HCT116 (cell line): Measurements from ENCODE around the gene NEUROD4. TPM values are rescaled to one million over a fixed set of nuclear protein-coding genes. Genes with fewer than 3 reads are reported as not detected.

Experiments used
- ATAC-seq: fragments of 200-7000 bp; cut with Tn5 transposase; 2 replicates; pipeline ENCODE4 v1.9.1; 2020; ENCODE audit warnings: mild to moderate bottlenecking, moderate library complexity
- BruUV-seq: library from RNA; stranded (reverse); fragments of 400-500 nt; replicated peaks from 2 replicates; lab custom pipeline; 2021; lab: Mats Ljungman, UMichigan
- CTCF ChIA-PET: fragments of 300-600 bp; sonication (Branson Sonifier 250); formaldehyde crosslinking; loops from one replicate; lab custom pipeline; 2021; ENCODE audit warnings: antibody characterized with exemption; lab: Charles Lee
- POLR2A ChIA-PET: fragments of 300-600, 350-600 bp; sonication (Branson Sonifier 250); formaldehyde crosslinking; loops from one replicate; lab custom pipeline; 2021; ENCODE audit warnings: antibody characterized with exemption; lab: Charles Lee
- RAD21 ChIA-PET, 2 experiments: fragments of 300-600 bp; sonication (Branson Sonifier 250); formaldehyde crosslinking; loops; one replicate each; lab custom pipeline; 2023; ENCODE audit warnings: low total read pairs in 2 of 2; ENCODE audit not compliant: uncharacterized antibody in 2 of 2, unreplicated experiment in 2 of 2, low non-redundant PET in 1 of 2; lab: Charles Lee
- DNase-seq: peaks from one replicate; pipeline ENCODE4 v3.0.0-alpha.2; 2010; ENCODE audit warnings: low read depth, low spot score
- H2AFZ ChIP-seq: fragments of 200-600 bp; shearing (Covaris generic), sonication (generic); 2 replicates; pipeline ENCODE4 v1.6.1; 2017; ENCODE audit warnings: low read depth, mixed run types, mixed read lengths, antibody characterized with exemption, low read length; ENCODE audit not compliant: poor library complexity, severe bottlenecking
- H3K27ac ChIP-seq: 2 replicates; pipeline ENCODE4 v1.5.1; 2012; ENCODE audit warnings: low read depth, low read length
- H3K27me3 ChIP-seq: fragments of 200-600 bp; sonication (generic); 2 replicates; pipeline ENCODE4 v1.6.1; 2016; ENCODE audit warnings: mixed run types, low read length, mixed read lengths; ENCODE audit not compliant: insufficient read depth
- H3K36me3 ChIP-seq, 2 experiments: fragments of 200-500 bp in 1 of 2; fragments of 200-600 bp in 1 of 2; sonication (Bioruptor generic) in 1 of 2; sonication (generic) in 1 of 2; 2 replicates each; pipeline versions ENCODE4 v1.5.1 to v1.6.1; 2014 to 2016; ENCODE audit warnings: low read length in 2 of 2, inconsistent platforms in 1 of 2, mixed read lengths in 1 of 2, mixed run types in 1 of 2; ENCODE audit not compliant: insufficient read depth in 2 of 2, control insufficient read depth in 1 of 2
- H3K4me1 ChIP-seq, 2 experiments: fragments of 200-600 bp in 1 of 2; sonication (generic) in 1 of 2; 2 replicates each; pipeline versions ENCODE4 v1.5.1 to v1.6.1; 2012 to 2017; ENCODE audit warnings: low read length in 2 of 2, inconsistent platforms in 1 of 2, mild to moderate bottlenecking in 1 of 2, mixed read lengths in 1 of 2, mixed run types in 1 of 2, moderate library complexity in 1 of 2; ENCODE audit not compliant: insufficient read depth in 2 of 2, control insufficient read depth in 1 of 2
- H3K4me2 ChIP-seq: fragments of 200-600 bp; sonication (generic); 2 replicates; pipeline ENCODE4 v1.6.1; 2017; ENCODE audit warnings: mixed run types, low read length, mixed read lengths
- H3K4me3 ChIP-seq, 2 experiments: fragments of 200-600 bp in 1 of 2; sonication (generic) in 1 of 2; replicated peaks in 1 of 2; 2 replicates each; pipeline ENCODE4 v1.5.1; 2011 to 2016; ENCODE audit warnings: low read length in 2 of 2, control low read depth in 1 of 2, low read depth in 1 of 2, mild to moderate bottlenecking in 1 of 2, mixed read lengths in 1 of 2, mixed run types in 1 of 2
- H3K79me2 ChIP-seq: fragments of 200-600 bp; sonication (generic); 2 replicates; pipeline ENCODE4 v1.6.1; 2017; ENCODE audit warnings: mild to moderate bottlenecking, mixed run types, low read length, moderate library complexity, mixed read lengths; ENCODE audit not compliant: insufficient read depth
- H3K9ac ChIP-seq: fragments of 200-600 bp; sonication (generic); 2 replicates; pipeline ENCODE4 v1.6.1; 2016; ENCODE audit warnings: low read length, mixed read lengths
- H3K9me2 ChIP-seq: fragments of 200-600 bp; sonication (generic), shearing (Covaris generic); 2 replicates; pipeline ENCODE4 v1.6.1; 2017; ENCODE audit warnings: mixed run types, mild to moderate bottlenecking, moderate library complexity; ENCODE audit not compliant: insufficient read depth
- H3K9me3 ChIP-seq, 2 experiments: fragments of 200-500 bp in 1 of 2; fragments of 200-600 bp in 1 of 2; sonication (Bioruptor generic) in 1 of 2; sonication (generic) in 1 of 2; 2 replicates each; pipeline ENCODE4 v1.6.1; 2014 to 2017; ENCODE audit warnings: low read length in 2 of 2, mixed read lengths in 2 of 2, inconsistent platforms in 1 of 2, low read depth in 1 of 2, mild to moderate bottlenecking in 1 of 2, mixed run types in 1 of 2, moderate library complexity in 1 of 2; ENCODE audit not compliant: control insufficient read depth in 1 of 2, insufficient read depth in 1 of 2
- H4K20me1 ChIP-seq: fragments of 200-600 bp; sonication (generic), shearing (Covaris generic); 2 replicates; pipeline ENCODE4 v1.6.1; 2017; ENCODE audit warnings: mixed run types, mild to moderate bottlenecking, moderate library complexity; ENCODE audit not compliant: insufficient read depth
- ATF3 ChIP-seq: IDR thresholded peaks from 2 replicates; pipeline ENCODE4 v1.6.1; 2012
- CBX3 ChIP-seq: IDR thresholded peaks from 2 replicates; pipeline ENCODE4 v1.6.1; 2012; ENCODE audit warnings: low read depth
- CEBPB ChIP-seq: IDR thresholded peaks from 2 replicates; pipeline ENCODE4 v1.6.1; 2012; ENCODE audit warnings: low read depth
- EGR1 ChIP-seq: IDR thresholded peaks from 2 replicates; pipeline ENCODE4 v1.6.1; 2012; ENCODE audit warnings: low read depth
- EZH2 ChIP-seq: fragments of 200-600 bp; sonication (generic); IDR thresholded peaks from 2 replicates; pipeline ENCODE4 v1.6.1; 2017; ENCODE audit warnings: antibody characterized with exemption, mixed run types
- EZH2phosphoT487 ChIP-seq: fragments of 200-600 bp; IDR thresholded peaks from 2 replicates; pipeline ENCODE4 v1.6.1; 2018; ENCODE audit warnings: antibody characterized with exemption, borderline replicate concordance
- MAX ChIP-seq: IDR thresholded peaks from 2 replicates; pipeline ENCODE4 v1.6.1; 2012
- POLR2A ChIP-seq: IDR thresholded peaks from 2 replicates; pipeline ENCODE4 v1.7.0; 2011; ENCODE audit warnings: borderline replicate concordance; ENCODE audit not compliant: insufficient read depth, insufficient read length; ENCODE audit errors: extremely low read depth
- POLR2AphosphoS5 ChIP-seq: IDR thresholded peaks from 2 replicates; pipeline ENCODE4 v1.6.1; 2011; ENCODE audit warnings: mild to moderate bottlenecking, low read depth, low read length, moderate library complexity
- RAD21 ChIP-seq: IDR thresholded peaks from 2 replicates; pipeline ENCODE4 v1.6.1; 2012; ENCODE audit warnings: low read depth, mild to moderate bottlenecking
- TCF7L2 ChIP-seq: IDR thresholded peaks from 2 replicates; pipeline ENCODE4 v1.7.0; 2011; ENCODE audit warnings: borderline replicate concordance, inconsistent platforms; ENCODE audit not compliant: insufficient read depth, insufficient read length; ENCODE audit errors: extremely low read depth
- ZBTB33 ChIP-seq: IDR thresholded peaks from 2 replicates; pipeline ENCODE4 v1.6.1; 2011; ENCODE audit warnings: mild to moderate bottlenecking, low read length, moderate library complexity; ENCODE audit not compliant: insufficient replicate concordance; ENCODE audit errors: extremely low read depth
- intact Hi-C: fragments of 100-400 bp; cut with micrococcal nuclease; formaldehyde crosslinking; loops from 2 replicates; pipeline ENCODE4 v1.10.0; 2022
- total RNA-seq: library from RNA; stranded (reverse); gene quantifications from one replicate; pipeline ENCODE4 v1.2.1, GENCODE V29; 2021; ENCODE audit not compliant: unreplicated experiment

NEUROD4 gene
- total RNA-seq, 1 experiment from 2014 or later, result not detected

- H3K4me3 ChIP-seq, result no peak overlapping the region
- ChIA-PET RAD21 (no interaction called here), POLR2A (no interaction called here), CTCF (no interaction called here)
- no TSS peak for BruUV-seq
- H3K27me3 ChIP-seq, result peaks cover 89% of the 10 kb centered on the region
- intact Hi-C loops, result no loop called here
- H3K9ac ChIP-seq, result no peak overlapping the region
- H3K9me3 ChIP-seq, result no peaks in the 10 kb centered on the region
- H3K4me1 ChIP-seq, result no peaks in the 10 kb centered on the region
- H3K9me2 ChIP-seq, result no peaks in the 10 kb centered on the region
- DNase-seq (no peak), ATAC-seq (no peak)
- H3K36me3 ChIP-seq, result no peaks in the 10 kb centered on the region
- TF ChIP-seq CEBPB, result no peak
- no peak for TF ChIP-seq RAD21
- no peak for TF ChIP-seq CBX3
- no peak for TF ChIP-seq EGR1
- TF ChIP-seq POLR2AphosphoS5, result no peak
- no peak for TF ChIP-seq ATF3
- no peak overlapping the region for H3K27ac ChIP-seq
- H2AFZ ChIP-seq, result no peak overlapping the region
- H3K4me2 ChIP-seq, result no peak overlapping the region
- no peaks in the 10 kb centered on the region for H3K79me2 ChIP-seq
- no peaks in the 10 kb centered on the region for H4K20me1 ChIP-seq
These were observed 38.0 kb upstream of the NEUROD4 start for GRCh38 chr12:54981796-54982195.

GRCh38 chr12:54983536-54984101, 36.2 kb upstream of the NEUROD4 start:
- no peaks in the 10 kb centered on the region for H3K36me3 ChIP-seq
- H2AFZ ChIP-seq, result no peak overlapping the region
- H3K79me2 ChIP-seq, result no peaks in the 10 kb centered on the region
- intact Hi-C loops, result no loop called here
- H3K27me3 ChIP-seq, result peaks cover 84% of the 10 kb centered on the region
- no peaks in the 10 kb centered on the region for H3K9me3 ChIP-seq
- ChIA-PET CTCF (no interaction called here), POLR2A (no interaction called here), RAD21 (no interaction called here)
- H3K27ac ChIP-seq, result no peak overlapping the region
- H3K4me2 ChIP-seq, result no peak overlapping the region
- no peak for ATAC-seq
- no peak overlapping the region for H3K9ac ChIP-seq
- H3K4me3 ChIP-seq, result no peak overlapping the region
- H4K20me1 ChIP-seq, result no peaks in the 10 kb centered on the region
- H3K4me1 ChIP-seq, result no peaks in the 10 kb centered on the region
- H3K9me2 ChIP-seq, result no peaks in the 10 kb centered on the region
- no peak for TF ChIP-seq ZBTB33
- TF ChIP-seq EGR1, result no peak
- TF ChIP-seq POLR2A, result no peak
- TF ChIP-seq EZH2phosphoT487, result no peak
- TF ChIP-seq ATF3, result no peak
- TF ChIP-seq POLR2AphosphoS5, result no peak
- TF ChIP-seq MAX, result no peak
- no peak for TF ChIP-seq EZH2
- no peak for TF ChIP-seq TCF7L2
- no peak for TF ChIP-seq CBX3
- TF ChIP-seq, all 23 proteins: peak for 0
- DNase-seq, result no peak
- BruUV-seq, result no TSS peak
